Subcutaneous adipose tissue (tissue), 4 donors: ENCODE data around the gene NCF4. TPM values are rescaled to one million over a fixed set of nuclear protein-coding genes. Genes with fewer than 3 reads are reported as not detected.

Source experiments
- CTCF ChIP-seq: fragments of 450-650 bp; IDR thresholded peaks from one replicate; pipeline ENCODE4 v1.5.1; 2016; ENCODE audit warnings: low read depth, mild to moderate bottlenecking, control low read depth, antibody characterized with exemption, moderate library complexity
- total RNA-seq, 4 donors: library from RNA; depleted of rRNA; stranded (reverse); fragments of >200 nt; gene quantifications; one replicate each; pipeline ENCODE4 v1.1.0, GENCODE V29; 2016

NCF4 gene
- total RNA-seq, 4 donors from 2014 or later = 18.8 to 76.0 (median 39.5) TPM

GRCh38 chr22:36916034-36916433, 55.2 kb downstream of the NCF4 start:
- no peak for TF ChIP-seq CTCF

GRCh38 chr22:36918586-36919284, 57.9 kb downstream of the NCF4 start:
- no peak for TF ChIP-seq CTCF

GRCh38 chr22:36921309-36922104, 60.7 kb downstream of the NCF4 start:
- TF ChIP-seq CTCF = no peak

- no peak for TF ChIP-seq CTCF
Observed at GRCh38 chr22:36922105-36922608, 61.4 kb downstream of the NCF4 start.

- TF ChIP-seq CTCF = no peak
Observed at GRCh38 chr22:36922711-36923110, 61.9 kb downstream of the NCF4 start.

GRCh38 chr22:36923131-36923788, 62.5 kb downstream of the NCF4 start:
- no peak for TF ChIP-seq CTCF
